HepG2 (cell line): ENCODE measurements around the gene WNT1. TPM values are rescaled to one million over a fixed set of nuclear protein-coding genes. Genes with fewer than 3 reads are reported as not detected.

Experiments
- ATAC-seq: fragments of 200-7000 bp; cut with Tn5 transposase; 3 replicates; pipeline ENCODE4 v1.9.1; 2020; ENCODE audit warnings: mild to moderate bottlenecking, moderate library complexity
- BruUV-seq: library from RNA; stranded (reverse); fragments of 400-500 nt; replicated peaks from 2 replicates; lab custom pipeline; 2021; lab: Mats Ljungman, UMichigan
- CTCF ChIA-PET: fragments of 300-600 bp; formaldehyde crosslinking; extraction: SDS; loops from one replicate; lab custom pipeline; 2021; ENCODE audit warnings: low total read pairs, inconsistent platforms, low intra/inter-chr PET ratio; lab: Yijun Ruan, JAX
- POLR2A ChIA-PET: fragments of 350-600 bp; sonication (Branson Sonifier 250); formaldehyde crosslinking; loops from one replicate; lab custom pipeline; 2020; ENCODE audit warnings: antibody characterized with exemption, inconsistent platforms; lab: Yijun Ruan, JAX
- DNase-seq: peaks from one replicate; pipeline ENCODE4 v3.0.0-alpha.2; 2015; ENCODE audit warnings: low spot score
- FAIRE-seq: peaks from 3 replicates; lab custom pipeline; 2011; peaks lifted over from hg19 to GRCh38; lab: Jason Lieb, UNC
- H2AFZ ChIP-seq: one replicate; pipeline ENCODE4 v1.6.1; 2011; ENCODE audit warnings: low read length, inconsistent platforms
- H3K27ac ChIP-seq: fragments of 300-600 bp; 3 replicates; pipeline ENCODE4 v1.8.0; 2011; ENCODE audit warnings: mixed run types, mild to moderate bottlenecking, mixed read lengths, low read length, inconsistent platforms; ENCODE audit not compliant: insufficient read depth; ENCODE audit errors: extremely low read length
- H3K27me3 ChIP-seq, 2 experiments: fragments of 200-600 bp in 1 of 2; 2 replicates in 1 of 2; 3 replicates in 1 of 2; pipeline versions ENCODE4 v1.6.0 to v1.8.0; 2011; ENCODE audit warnings: low read length in 2 of 2, mild to moderate bottlenecking in 2 of 2, moderate library complexity in 2 of 2, inconsistent platforms in 1 of 2; ENCODE audit not compliant: insufficient read depth in 2 of 2, control insufficient read depth in 1 of 2
- H3K36me3 ChIP-seq, 2 experiments: fragments of 200-600 bp in 1 of 2; replicated peaks in 1 of 2; 2 replicates in 1 of 2; 3 replicates in 1 of 2; pipeline versions ENCODE4 v1.5.1 to v1.8.0; 2011; ENCODE audit warnings: low read length in 2 of 2, inconsistent platforms in 1 of 2; ENCODE audit not compliant: insufficient read depth in 2 of 2, control insufficient read depth in 1 of 2
- H3K4me1 ChIP-seq: 2 replicates; pipeline ENCODE4 v1.5.1; 2012; ENCODE audit warnings: low read length, inconsistent platforms; ENCODE audit not compliant: insufficient read depth
- H3K4me2 ChIP-seq: 2 replicates; pipeline ENCODE4 v1.6.0; 2011; ENCODE audit warnings: low read depth, low read length, inconsistent platforms
- H3K4me3 ChIP-seq, 3 experiments: fragments of 200-600 bp in 1 of 3; sonication (generic), shearing (Covaris generic) in 1 of 3; replicated peaks in 1 of 3; 2 replicates each; pipeline ENCODE4 v1.5.1; 2011 to 2016; ENCODE audit warnings: low read length in 3 of 3, inconsistent platforms in 2 of 3, low read depth in 2 of 3, mild to moderate bottlenecking in 2 of 3, control low read depth in 1 of 3, mixed read lengths in 1 of 3; ENCODE audit not compliant: insufficient read depth in 1 of 3
- H3K79me2 ChIP-seq: one replicate; pipeline ENCODE4 v1.6.1; 2011; ENCODE audit warnings: low read length, inconsistent platforms; ENCODE audit not compliant: insufficient read depth
- H3K9ac ChIP-seq: 2 replicates; pipeline ENCODE4 v1.6.0; 2011; ENCODE audit warnings: mild to moderate bottlenecking, low read depth, low read length, inconsistent platforms; ENCODE audit not compliant: insufficient read depth
- H3K9me3 ChIP-seq: 2 replicates; pipeline ENCODE4 v1.5.1; 2012; ENCODE audit warnings: mild to moderate bottlenecking, low read length
- H4K20me1 ChIP-seq: 2 replicates; pipeline ENCODE4 v1.6.0; 2011; ENCODE audit warnings: inconsistent platforms, mild to moderate bottlenecking, low read length, moderate library complexity; ENCODE audit not compliant: insufficient read depth
- BCL6 ChIP-seq: IDR thresholded peaks from 2 replicates; pipeline ENCODE4 v1.6.1; 2016; ENCODE audit warnings: missing genetic modification reagents, missing compliant biosample characterization
- GPN1 ChIP-seq: sonication (generic); formaldehyde crosslinking; IDR thresholded peaks from 2 replicates; pipeline ENCODE4 v1.5.1; 2020; ENCODE audit warnings: missing genetic modification reagents, borderline replicate concordance
- IRX3 ChIP-seq: sonication (generic); formaldehyde crosslinking; IDR thresholded peaks from 2 replicates; pipeline ENCODE4 v1.8.1; 2023; ENCODE audit warnings: mild to moderate bottlenecking, low read depth, missing genetic modification reagents, borderline replicate concordance
- MAZ ChIP-seq, 2 experiments: sonication (generic) in 1 of 2; formaldehyde crosslinking in 1 of 2; IDR thresholded peaks; 2 replicates each; pipeline versions ENCODE4 v1.5.0 to v1.6.1; 2012 to 2020; ENCODE audit warnings: low read depth in 2 of 2, mild to moderate bottlenecking in 2 of 2, borderline replicate concordance in 1 of 2, improper control_type of control experiment in 1 of 2, low read length in 1 of 2, missing genetic modification reagents in 1 of 2, moderate library complexity in 1 of 2
- MZF1 ChIP-seq: sonication (generic); formaldehyde crosslinking; IDR thresholded peaks from 2 replicates; pipeline ENCODE4 v1.8.1; 2023; ENCODE audit warnings: mild to moderate bottlenecking, missing genetic modification reagents, borderline replicate concordance
- SRSF9 ChIP-seq: fragments of 200-400 bp; formaldehyde crosslinking; IDR thresholded peaks from 2 replicates; pipeline ENCODE4 v1.6.1; 2018; ENCODE audit warnings: borderline replicate concordance, mild to moderate bottlenecking, low read depth, low read length; ENCODE audit not compliant: insufficient read depth, poor library complexity, severe bottlenecking
- TEAD3 ChIP-seq: optimal IDR thresholded peaks from 2 replicates; pipeline ENCODE3; 2016; ENCODE audit warnings: borderline replicate concordance
- TFDP1 ChIP-seq: IDR thresholded peaks from 2 replicates; pipeline ENCODE4 v1.6.1; 2016; ENCODE audit warnings: missing compliant biosample characterization, missing genetic modification reagents, borderline replicate concordance
- TGIF2 ChIP-seq: IDR thresholded peaks from 2 replicates; pipeline ENCODE4 v1.6.1; 2016; ENCODE audit warnings: control low read depth, missing compliant biosample characterization
- TSC22D2 ChIP-seq: sonication (generic); formaldehyde crosslinking; IDR thresholded peaks from 2 replicates; pipeline ENCODE4 v1.5.1; 2020; ENCODE audit warnings: missing genetic modification reagents, mild to moderate bottlenecking, borderline replicate concordance
- ZNF263 ChIP-seq: sonication (generic); formaldehyde crosslinking; IDR thresholded peaks from 2 replicates; pipeline ENCODE4 v1.4.0; 2020; ENCODE audit warnings: missing genetic modification reagents
- ZNF547 ChIP-seq: sonication (generic); formaldehyde crosslinking; IDR thresholded peaks from 2 replicates; pipeline ENCODE4 v1.5.1; 2020; ENCODE audit warnings: mild to moderate bottlenecking, missing genetic modification reagents
- ZNF562 ChIP-seq: sonication (generic); formaldehyde crosslinking; IDR thresholded peaks from 2 replicates; pipeline ENCODE4 v1.8.0; 2022; ENCODE audit warnings: missing genetic modification reagents, borderline replicate concordance
- WGBS: methylation state at CpG from one replicate; pipeline ENCODE4 v1.1.6; 2017; ENCODE audit warnings: low lambda C conversion rate; 5-methylcytosine and 5-hydroxymethylcytosine counted together
- in situ Hi-C: cut with HindIII; loops from 2 replicates; pipeline ENCODE4 v1.10.0; 2017; ENCODE audit warnings: low pct_unique_long_range_greater_than_20kb; ENCODE audit not compliant: extremely low pct_ligation_motif_present
- intact Hi-C: fragments of 100-400 bp; cut with micrococcal nuclease; formaldehyde crosslinking; loops from one replicate; pipeline ENCODE4 v1.10.0; 2022; ENCODE audit not compliant: unreplicated experiment
- polyA plus RNA-seq, 8 experiments: library from polyadenylated mRNA; depleted of rRNA in 3 of 8; stranded (reverse) in 7 of 8; unstranded in 1 of 8; fragments of >200 nt; fragmentation: Illumina TruSeq in 4 of 8; extraction: Trizol in 4 of 8; gene quantifications; 2 replicates each; pipeline versions ENCODE4 v1.2.1 to v1.2.3, GENCODE V29; 2011 to 2016; ENCODE audit warnings: low read depth in 4 of 8, missing spikeins in 1 of 8, mixed read lengths in 1 of 8; ENCODE audit not compliant: insufficient read depth in 1 of 8
- total RNA-seq, 5 experiments: library from RNA; depleted of rRNA; stranded (reverse); fragments of >200 nt; fragmentation: Illumina TruSeq; extraction: Trizol; gene quantifications; 2 replicates each; pipeline ENCODE4 v1.2.3, GENCODE V29; 2016; ENCODE audit warnings: low read depth in 1 of 5
- TF ChIP-seq, protein P1 (sequence below): sonication (generic); formaldehyde crosslinking; IDR thresholded peaks from 2 replicates; pipeline ENCODE4 v1.8.1; 2023; ENCODE audit warnings: mild to moderate bottlenecking, inconsistent platforms, moderate library complexity, missing genetic modification reagents, borderline replicate concordance
- TF ChIP-seq, protein P2 (sequence below), 2 experiments: IDR thresholded peaks; 2 replicates each; pipeline ENCODE4 v1.6.1; 2011 to 2012; ENCODE audit warnings: low read length in 2 of 2, borderline replicate concordance in 1 of 2, low read depth in 1 of 2, mild to moderate bottlenecking in 1 of 2, moderate library complexity in 1 of 2

Gene WNT1
- total and polyA plus RNA-seq, 2 of the 13 experiments (the other 11 are each of a cell fraction or from before 2014, with no cell fraction given) = not detected

- peaks cover 0 to 7% of the 10 kb centered on the region in 2 experiments; a peak in 4 of 5 replicates for H3K36me3 ChIP-seq
- FAIRE-seq = no peak
- 98% methylated on average over 3 of the region's 3 CpGs for WGBS
- H4K20me1 ChIP-seq = no peaks in the 10 kb centered on the region
- H3K27ac ChIP-seq = no peak overlapping the region
- peaks cover 31% of the 10 kb centered on the region for H3K4me1 ChIP-seq
- no peaks in the 10 kb centered on the region for H3K9me3 ChIP-seq
- H3K4me2 ChIP-seq = no peak overlapping the region
- no peak overlapping the region for H2AFZ ChIP-seq
- no peak overlapping the region for H3K9ac ChIP-seq
- DNase-seq = no peak
- intact Hi-C loops = loop anchor here (5.0 kb wide), 1 partner anchor 49 kb away; the partner anchor contains the start of gene KMT2D
- BruUV-seq = no TSS peak
- no peak for ATAC-seq
- no peak overlapping the region for H3K4me3 ChIP-seq
- ChIA-PET CTCF (no interaction called here), POLR2A (interaction anchor here (0.8 to 1.0 kb wide), 2 partner anchors 15 kb away, joined by 3 to 5 read pairs; partner anchors contain the start of gene DDN)
- in situ Hi-C loops = no loop called here
- peaks cover 8% of the 10 kb centered on the region for H3K79me2 ChIP-seq
- no peaks in the 10 kb centered on the region for H3K27me3 ChIP-seq
- TF ChIP-seq GPN1 (CRISPR knock-in tag) (no peak), ZNF562 (CRISPR knock-in tag) (no peak), IRX3 (CRISPR knock-in tag) (no peak), BCL6 (CRISPR knock-in tag) (no peak), TFDP1 (CRISPR knock-in tag) (no peak), TGIF2 (CRISPR knock-in tag) (no peak), ZNF263 (CRISPR knock-in tag) (no peak), ZNF547 (CRISPR knock-in tag) (no peak), TEAD3 (CRISPR knock-in tag) (no peak), SRSF9 (no peak), MAZ (IDR thresholded peaks at IDR 0.05; ENCODE audit: borderline replicate concordance, low read depth, low read length) (no peak), MAZ (CRISPR knock-in tag; IDR thresholded peaks at IDR 0.05; ENCODE audit: low read depth) (no peak), MZF1 (no peak), TSC22D2 (CRISPR knock-in tag) (no peak)
- TF ChIP-seq, protein P1, sequence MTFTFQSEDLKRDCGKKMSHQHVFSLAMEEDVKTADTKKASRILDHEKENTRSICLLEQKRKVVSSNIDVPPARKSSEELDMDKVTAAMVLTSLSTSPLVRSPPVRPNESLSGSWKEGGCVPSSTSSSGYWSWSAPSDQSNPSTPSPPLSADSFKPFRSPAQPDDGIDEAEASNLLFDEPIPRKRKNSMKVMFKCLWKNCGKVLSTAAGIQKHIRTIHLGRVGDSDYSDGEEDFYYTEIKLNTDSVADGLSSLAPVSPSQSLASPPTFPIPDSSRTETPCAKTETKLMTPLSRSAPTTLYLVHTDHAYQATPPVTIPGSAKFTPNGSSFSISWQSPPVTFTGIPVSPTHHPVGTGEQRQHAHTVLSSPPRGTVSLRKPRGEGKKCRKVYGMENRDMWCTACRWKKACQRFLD (CRISPR knock-in tag) = no peak
- TF ChIP-seq, protein P2, sequence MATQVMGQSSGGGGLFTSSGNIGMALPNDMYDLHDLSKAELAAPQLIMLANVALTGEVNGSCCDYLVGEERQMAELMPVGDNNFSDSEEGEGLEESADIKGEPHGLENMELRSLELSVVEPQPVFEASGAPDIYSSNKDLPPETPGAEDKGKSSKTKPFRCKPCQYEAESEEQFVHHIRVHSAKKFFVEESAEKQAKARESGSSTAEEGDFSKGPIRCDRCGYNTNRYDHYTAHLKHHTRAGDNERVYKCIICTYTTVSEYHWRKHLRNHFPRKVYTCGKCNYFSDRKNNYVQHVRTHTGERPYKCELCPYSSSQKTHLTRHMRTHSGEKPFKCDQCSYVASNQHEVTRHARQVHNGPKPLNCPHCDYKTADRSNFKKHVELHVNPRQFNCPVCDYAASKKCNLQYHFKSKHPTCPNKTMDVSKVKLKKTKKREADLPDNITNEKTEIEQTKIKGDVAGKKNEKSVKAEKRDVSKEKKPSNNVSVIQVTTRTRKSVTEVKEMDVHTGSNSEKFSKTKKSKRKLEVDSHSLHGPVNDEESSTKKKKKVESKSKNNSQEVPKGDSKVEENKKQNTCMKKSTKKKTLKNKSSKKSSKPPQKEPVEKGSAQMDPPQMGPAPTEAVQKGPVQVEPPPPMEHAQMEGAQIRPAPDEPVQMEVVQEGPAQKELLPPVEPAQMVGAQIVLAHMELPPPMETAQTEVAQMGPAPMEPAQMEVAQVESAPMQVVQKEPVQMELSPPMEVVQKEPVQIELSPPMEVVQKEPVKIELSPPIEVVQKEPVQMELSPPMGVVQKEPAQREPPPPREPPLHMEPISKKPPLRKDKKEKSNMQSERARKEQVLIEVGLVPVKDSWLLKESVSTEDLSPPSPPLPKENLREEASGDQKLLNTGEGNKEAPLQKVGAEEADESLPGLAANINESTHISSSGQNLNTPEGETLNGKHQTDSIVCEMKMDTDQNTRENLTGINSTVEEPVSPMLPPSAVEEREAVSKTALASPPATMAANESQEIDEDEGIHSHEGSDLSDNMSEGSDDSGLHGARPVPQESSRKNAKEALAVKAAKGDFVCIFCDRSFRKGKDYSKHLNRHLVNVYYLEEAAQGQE (IDR thresholded peaks at IDR 0.05; ENCODE audit: borderline replicate concordance in 1 of 2, low read depth in 1 of 2, low read length in 2 of 2) = no peak
- TF ChIP-seq, all 625 proteins: peak for 0
Measured at GRCh38 chr12:49013428-49013827, 35.3 kb downstream of the WNT1 start.
